Motor neuron (in vitro differentiated cells): ENCODE measurements around the gene ABHD12B. TPM values are rescaled to one million over a fixed set of nuclear protein-coding genes. Genes with fewer than 3 reads are reported as not detected.

Experiments used
- ATAC-seq, 8 experiments: fragments of 200-7000 bp; cut with Tn5 transposase; replicated peaks in 6 of 8; 2 replicates each; pipeline ENCODE4 v1.8.0; 2021; ENCODE audit warnings: mild to moderate bottlenecking in 8 of 8, moderate library complexity in 8 of 8
- H3K27ac ChIP-seq, 2 donors: fragments of 250-450 bp; sonication (Bioruptor Pico); 2 replicates each; pipeline ENCODE4 v1.9.0; 2021; ENCODE audit warnings: antibody characterized with exemption in 2 of 2, mild to moderate bottlenecking in 2 of 2, moderate library complexity in 1 of 2
- H3K4me1 ChIP-seq, 2 donors: fragments of 250-450 bp; sonication (Bioruptor Pico); replicated peaks in 1 of 2; 2 replicates each; pipeline ENCODE4 v1.6.1; 2021; ENCODE audit warnings: antibody characterized with exemption in 2 of 2, mild to moderate bottlenecking in 2 of 2, moderate library complexity in 1 of 2
- H3K4me3 ChIP-seq, 5 donors: fragments of 250-450 bp; sonication (Bioruptor Pico); 2 replicates each; pipeline ENCODE4 v1.9.0; 2021; ENCODE audit warnings: antibody characterized with exemption in 5 of 5, mild to moderate bottlenecking in 5 of 5, moderate library complexity in 4 of 5
- WGBS, 10 experiments: fragments of 450-650 bp; shearing (Covaris generic); methylation state at CpG; one replicate each; pipeline ENCODE4 v1.0.0; 2022; 5-methylcytosine and 5-hydroxymethylcytosine counted together
- in situ Hi-C, 9 experiments: fragments of 400-800 bp; cut with MboI; loops; one replicate each; pipeline ENCODE4 v1.15.0; 2021; ENCODE audit warnings: low sequenced_read_pairs in 9 of 9, low pct_unique_long_range_greater_than_20kb in 2 of 9; ENCODE audit not compliant: unreplicated experiment in 9 of 9
- total RNA-seq, 8 experiments: library from RNA; unstranded; fragments of 300-600 nt; gene quantifications; 2 replicates each; pipeline versions ENCODE4 v1.2.3 to v1.2.4, GENCODE V29; 2022

The ABHD12B gene
- total RNA-seq, 8 experiments from 2014 or later: 0.36 to 3.6 (median 0.80) TPM; not detected in 2

GRCh38 chr14:50947446-50947845 lies 75.6 kb downstream of the ABHD12B start:
- ATAC-seq: no peak
- H3K4me3 ChIP-seq: no peak overlapping the region
- in situ Hi-C loops: loop anchor here in 1 of 9 experiments (25.0 kb wide), 1 partner anchor 265 kb away; no protein-coding TSS in a partner anchor
- H3K4me1 ChIP-seq: peaks cover 5 to 9% of the 10 kb centered on the region in 2 donors
- WGBS, 10 experiments: 53 to 90% (median 82%) methylated on average over 1 to 4 of the region's 4 CpGs; no CpG with 5 or more reads in 1 of the 10 experiments
- no peak overlapping the region for H3K27ac ChIP-seq

DNA sequence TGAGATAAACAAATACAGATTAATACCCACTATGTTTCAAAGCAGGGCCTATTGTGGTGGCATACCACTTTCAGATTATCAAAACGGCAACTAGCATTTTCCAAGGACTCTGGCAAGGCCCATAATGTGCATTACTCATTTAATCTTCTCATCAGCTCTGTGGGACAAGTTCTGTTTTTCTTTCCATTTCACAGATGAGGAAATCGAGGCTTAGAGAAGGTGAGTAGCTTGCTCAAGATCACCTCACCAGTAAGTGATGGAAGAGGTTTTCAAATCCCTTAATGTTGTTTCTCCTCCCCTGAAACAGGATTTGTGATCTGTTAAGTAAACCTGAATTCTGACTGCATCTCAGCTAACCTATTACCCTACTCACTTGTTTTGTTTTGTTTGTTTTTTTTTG lies 76.4 kb downstream of the ABHD12B start:
- WGBS, 10 experiments: 75 to 100% (median 100%) methylated on average over 1 to 2 of the region's 2 CpGs; no CpG with 5 or more reads in 1 of the 10 experiments
- ATAC-seq: no peak
- peaks cover 5 to 7% of the 10 kb centered on the region in 2 donors for H3K4me1 ChIP-seq
- in situ Hi-C loops: loop anchor here in 1 of 9 experiments (25.0 kb wide), 1 partner anchor 264 kb away; no protein-coding TSS in a partner anchor
- H3K4me3 ChIP-seq: no peak overlapping the region
- no peak overlapping the region for H3K27ac ChIP-seq

- WGBS, 10 experiments: 86 to 100% (median 100%) methylated on average over 1 to 6 of the region's 6 CpGs; no CpG with 5 or more reads in 1 of the 10 experiments
Observed at GRCh38 chr14:50951032-50951431, 79.2 kb downstream of the ABHD12B start.

GRCh38 chr14:50953502-50953901 lies 81.6 kb downstream of the ABHD12B start:
- 71 to 100% (median 100%) methylated on average over 1 of the region's 1 CpG; no CpG with 5 or more reads in 6 of the 10 experiments for WGBS, 10 experiments
- no peak for ATAC-seq
- Histone ChIP-seq H3K27ac (no peak overlapping the region), H3K4me3 (no peak overlapping the region), H3K4me1 (peaks cover 14 to 15% of the 10 kb centered on the region in 2 donors)
- in situ Hi-C loops: loop anchor here in 6 of 9 experiments (25.0 kb wide), 3 partner anchors 134 to 284 kb away; partner anchors contain the start of genes TMX1 (in 3 of the 6) and TRIM9 (in 1 of the 6)

More at GRCh38 chr14:50951032-50951431, 79.2 kb downstream of the ABHD12B start:
- ATAC-seq: no peak
- H3K27ac ChIP-seq: no peak overlapping the region
- peaks cover 18 to 20% of the 10 kb centered on the region in 2 donors for H3K4me1 ChIP-seq
- in situ Hi-C loops: loop anchor here in 6 of 9 experiments (25.0 kb wide), 3 partner anchors 136 to 286 kb away; partner anchors contain the start of genes TMX1 (in 3 of the 6) and TRIM9 (in 1 of the 6)
- H3K4me3 ChIP-seq: no peak overlapping the region

Other genes with a start within 250 kb of the ABHD12B start
- gene SAV1, start 203.7 kb upstream of the ABHD12B start, total RNA-seq: 10 to 100 TPM in 6 of 8 experiments, 1 to 10 TPM in 2; 7.6 to 26.1 (median 15.6) TPM
- 10 to 100 TPM; 13.6 to 76.4 (median 31.3) TPM for gene NIN, start 40.9 kb upstream of the ABHD12B start, total RNA-seq
- gene PYGL, start 72.4 kb downstream of the ABHD12B start, total RNA-seq: 100 to 1,000 TPM in 3 of 8 experiments, 1 to 10 TPM in 5; 2.2 to 164 (median 5.7) TPM
- 10 to 100 TPM in 6 of 8 experiments, 1 to 10 TPM in 2; 8.8 to 46.7 (median 18.8) TPM for gene TRIM9, start 223.1 kb downstream of the ABHD12B start, total RNA-seq